GM23338 (cell line): Measurements from ENCODE around the gene NOP56. TPM values are rescaled to one million over a fixed set of nuclear protein-coding genes. Genes with fewer than 3 reads are reported as not detected.

Experiments
- ATAC-seq: fragments of 200-7000 bp; cut with Tn5 transposase; 3 replicates; pipeline ENCODE4 v1.9.1; 2020
- DNase-seq: peaks from one replicate; pipeline ENCODE4 v3.0.0-alpha.2; 2015; ENCODE audit warnings: low spot score
- H2AFZ ChIP-seq: fragments of 200-600 bp; sonication (generic); 2 replicates; pipeline ENCODE4 v1.8.0; 2016; ENCODE audit warnings: antibody characterized with exemption, mild to moderate bottlenecking, moderate library complexity
- H3F3A ChIP-seq: fragments of 200-600 bp; sonication (generic); replicated peaks from 2 replicates; pipeline ENCODE4 v1.8.0; 2017; ENCODE audit warnings: antibody characterized with exemption, mixed run types, low read depth
- H3K27ac ChIP-seq: fragments of 200-600 bp; sonication (generic); 2 replicates; pipeline ENCODE4 v1.6.1; 2016; ENCODE audit warnings: low read depth
- H3K27me3 ChIP-seq: fragments of 200-600 bp; sonication (generic); 2 replicates; pipeline ENCODE4 v1.8.0; 2016; ENCODE audit warnings: mild to moderate bottlenecking, mixed run types, moderate library complexity; ENCODE audit not compliant: insufficient read depth
- H3K36me3 ChIP-seq: fragments of 200-600 bp; sonication (generic); 2 replicates; pipeline ENCODE4 v1.8.0; 2016; ENCODE audit warnings: mild to moderate bottlenecking; ENCODE audit not compliant: insufficient read depth
- H3K4me1 ChIP-seq: fragments of 200-600 bp; sonication (generic); 2 replicates; pipeline ENCODE4 v1.8.0; 2016; ENCODE audit warnings: mild to moderate bottlenecking, moderate library complexity; ENCODE audit not compliant: insufficient read depth
- H3K4me2 ChIP-seq: fragments of 200-600 bp; sonication (generic); 2 replicates; pipeline ENCODE4 v1.7.1; 2017; ENCODE audit warnings: mixed run types
- H3K4me3 ChIP-seq: fragments of 200-600 bp; sonication (generic); 2 replicates; pipeline ENCODE4 v1.6.1; 2016; ENCODE audit warnings: mixed run types
- H3K79me2 ChIP-seq: fragments of 200-600 bp; sonication (generic); replicated peaks from 2 replicates; pipeline ENCODE4 v1.8.0; 2017; ENCODE audit warnings: mild to moderate bottlenecking; ENCODE audit not compliant: insufficient read depth
- H3K9me2 ChIP-seq: fragments of 200-600 bp; sonication (generic); 2 replicates; pipeline ENCODE4 v1.8.0; 2017; ENCODE audit not compliant: insufficient read depth
- H4K20me1 ChIP-seq: fragments of 200-600 bp; sonication (generic); replicated peaks from 2 replicates; pipeline ENCODE4 v1.8.0; 2017; ENCODE audit warnings: mild to moderate bottlenecking; ENCODE audit not compliant: insufficient read depth
- H3K27ac Mint-ChIP-seq: 2 replicates; pipeline ENCODE4 v1.8.0; 2020; ENCODE audit warnings: inconsistent platforms, mild to moderate bottlenecking, moderate library complexity, mixed read lengths
- H3K27me3 Mint-ChIP-seq: 3 replicates; pipeline ENCODE4 v1.8.0; 2022; ENCODE audit warnings: low read depth, mild to moderate bottlenecking, moderate library complexity, mixed read lengths, inconsistent platforms; ENCODE audit not compliant: insufficient read depth, poor library complexity
- H3K36me3 Mint-ChIP-seq: 3 replicates; pipeline ENCODE4 v1.8.0; 2021; ENCODE audit warnings: low read depth, mild to moderate bottlenecking, inconsistent platforms, moderate library complexity, mixed read lengths
- H3K4me1 Mint-ChIP-seq: 3 replicates; pipeline ENCODE4 v1.8.0; 2020; ENCODE audit warnings: mild to moderate bottlenecking, inconsistent platforms, mixed read lengths
- H3K4me3 Mint-ChIP-seq: 3 replicates; pipeline ENCODE4 v1.8.0; 2021; ENCODE audit warnings: moderate library complexity, mild to moderate bottlenecking, inconsistent platforms, mixed read lengths
- H3K9me3 Mint-ChIP-seq: 3 replicates; pipeline ENCODE4 v1.8.0; 2020; ENCODE audit warnings: moderate library complexity, mild to moderate bottlenecking, inconsistent platforms, mixed read lengths
- CREB1 ChIP-seq: fragments of 250-450 bp; sonication (Bioruptor Pico); IDR thresholded peaks from 2 replicates; pipeline ENCODE4 v1.5.0; 2020; ENCODE audit warnings: low read depth, mild to moderate bottlenecking, moderate library complexity
- EZH2phosphoT487 ChIP-seq: fragments of 200-600 bp; sonication (generic); IDR thresholded peaks from one replicate; pipeline ENCODE4 v1.8.1; 2018; ENCODE audit warnings: antibody characterized with exemption; ENCODE audit not compliant: unreplicated experiment
- JUNB ChIP-seq: IDR thresholded peaks from one replicate; pipeline ENCODE4 v1.6.1; 2016; ENCODE audit warnings: antibody characterized with exemption; ENCODE audit not compliant: unreplicated experiment
- NANOG ChIP-seq: IDR thresholded peaks from 2 replicates; pipeline ENCODE4 v1.6.1; 2016; ENCODE audit warnings: antibody characterized with exemption, borderline replicate concordance
- POLR2AphosphoS5 ChIP-seq: IDR thresholded peaks from 2 replicates; pipeline ENCODE4 v1.6.1; 2016; ENCODE audit warnings: antibody characterized with exemption, low read depth
- STAT1 ChIP-seq: IDR thresholded peaks from one replicate; pipeline ENCODE4 v1.6.1; 2016; ENCODE audit warnings: antibody characterized with exemption; ENCODE audit not compliant: unreplicated experiment
- ZNF114 ChIP-seq: fragments of 250-450 bp; sonication (Bioruptor Pico); IDR thresholded peaks from 2 replicates; pipeline ENCODE4 v1.5.0; 2020; ENCODE audit warnings: mild to moderate bottlenecking, moderate library complexity
- ZNF331 ChIP-seq: fragments of 250-450 bp; sonication (Bioruptor Pico); IDR thresholded peaks from 2 replicates; pipeline ENCODE4 v1.5.0; 2020; ENCODE audit warnings: low read depth, mild to moderate bottlenecking, moderate library complexity
- polyA plus RNA-seq: library from polyadenylated mRNA; unstranded; fragments of >200 nt; fragmentation: Nextera tagmentation; extraction: Ambion mirVana; gene quantifications from 2 replicates; pipeline ENCODE4 v1.2.1, GENCODE V29; 2016
- total RNA-seq: library from RNA; depleted of rRNA; stranded (reverse); fragments of >200 nt; shearing (Covaris generic); gene quantifications from 2 replicates; pipeline ENCODE4 v1.2.3, GENCODE V29; 2014
- TF ChIP-seq, protein P1 (sequence below): IDR thresholded peaks from one replicate; pipeline ENCODE4 v1.6.1; 2018; ENCODE audit warnings: antibody characterized with exemption; ENCODE audit not compliant: unreplicated experiment
- TF ChIP-seq, protein P2 (sequence below): IDR thresholded peaks from 2 replicates; pipeline ENCODE4 v1.6.1; 2016; ENCODE audit warnings: antibody characterized with exemption

The NOP56 gene
- total and polyA plus RNA-seq, 2 experiments from 2014 or later: 447 to 576 TPM

DNA sequence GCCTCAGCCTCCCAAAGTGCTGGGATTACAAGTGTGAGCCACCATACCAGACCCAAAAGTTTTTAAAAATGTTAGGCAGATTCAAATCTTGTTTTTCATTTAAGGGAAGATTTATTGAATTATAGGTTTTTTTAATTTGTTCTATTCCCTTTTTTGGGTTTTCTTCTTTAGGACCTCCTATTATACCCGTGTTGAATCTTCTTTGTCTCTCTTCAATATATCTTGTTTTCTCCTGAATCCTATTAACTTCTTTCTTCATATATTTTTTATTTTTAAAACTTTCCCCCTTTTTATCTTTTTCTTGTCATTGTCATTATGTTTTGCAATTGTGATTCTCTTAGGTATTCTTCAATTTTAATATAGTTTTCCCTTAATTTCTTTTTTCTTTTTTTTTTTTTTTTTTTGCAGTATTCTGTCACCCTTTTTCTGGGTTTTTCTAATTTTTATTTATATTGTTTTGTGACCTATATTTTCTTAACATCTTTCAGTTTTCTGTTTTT is 45.9 kb upstream of the NOP56 start (continued):
- no peak for TF ChIP-seq POLR2AphosphoS5
- TF ChIP-seq ZNF114 (CRISPR knock-in tag): no peak
- TF ChIP-seq STAT1: no peak
- no peak for TF ChIP-seq EZH2phosphoT487
- no peak for TF ChIP-seq ZNF331 (CRISPR knock-in tag)
- TF ChIP-seq NANOG: no peak
- TF ChIP-seq, protein P1, sequence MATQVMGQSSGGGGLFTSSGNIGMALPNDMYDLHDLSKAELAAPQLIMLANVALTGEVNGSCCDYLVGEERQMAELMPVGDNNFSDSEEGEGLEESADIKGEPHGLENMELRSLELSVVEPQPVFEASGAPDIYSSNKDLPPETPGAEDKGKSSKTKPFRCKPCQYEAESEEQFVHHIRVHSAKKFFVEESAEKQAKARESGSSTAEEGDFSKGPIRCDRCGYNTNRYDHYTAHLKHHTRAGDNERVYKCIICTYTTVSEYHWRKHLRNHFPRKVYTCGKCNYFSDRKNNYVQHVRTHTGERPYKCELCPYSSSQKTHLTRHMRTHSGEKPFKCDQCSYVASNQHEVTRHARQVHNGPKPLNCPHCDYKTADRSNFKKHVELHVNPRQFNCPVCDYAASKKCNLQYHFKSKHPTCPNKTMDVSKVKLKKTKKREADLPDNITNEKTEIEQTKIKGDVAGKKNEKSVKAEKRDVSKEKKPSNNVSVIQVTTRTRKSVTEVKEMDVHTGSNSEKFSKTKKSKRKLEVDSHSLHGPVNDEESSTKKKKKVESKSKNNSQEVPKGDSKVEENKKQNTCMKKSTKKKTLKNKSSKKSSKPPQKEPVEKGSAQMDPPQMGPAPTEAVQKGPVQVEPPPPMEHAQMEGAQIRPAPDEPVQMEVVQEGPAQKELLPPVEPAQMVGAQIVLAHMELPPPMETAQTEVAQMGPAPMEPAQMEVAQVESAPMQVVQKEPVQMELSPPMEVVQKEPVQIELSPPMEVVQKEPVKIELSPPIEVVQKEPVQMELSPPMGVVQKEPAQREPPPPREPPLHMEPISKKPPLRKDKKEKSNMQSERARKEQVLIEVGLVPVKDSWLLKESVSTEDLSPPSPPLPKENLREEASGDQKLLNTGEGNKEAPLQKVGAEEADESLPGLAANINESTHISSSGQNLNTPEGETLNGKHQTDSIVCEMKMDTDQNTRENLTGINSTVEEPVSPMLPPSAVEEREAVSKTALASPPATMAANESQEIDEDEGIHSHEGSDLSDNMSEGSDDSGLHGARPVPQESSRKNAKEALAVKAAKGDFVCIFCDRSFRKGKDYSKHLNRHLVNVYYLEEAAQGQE: no peak
- no peak for TF ChIP-seq JUNB

DNA sequence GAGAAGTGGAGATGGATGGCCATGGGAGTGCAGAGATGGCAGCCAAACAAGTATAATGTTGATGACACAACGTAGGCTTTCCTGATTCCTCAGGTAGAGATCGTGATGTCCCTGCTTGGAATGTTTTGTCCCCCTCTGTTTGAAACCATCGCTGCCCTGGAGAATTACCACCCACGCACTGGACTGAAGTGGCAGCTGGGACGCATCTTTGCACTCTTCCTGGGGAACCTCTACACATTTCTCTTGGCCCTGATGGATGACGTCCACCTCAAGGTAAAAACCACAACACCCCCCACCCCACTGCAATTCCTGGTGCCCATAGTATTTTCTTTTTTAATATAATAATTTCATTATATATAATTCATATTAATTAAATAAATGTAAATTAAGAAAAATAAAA is 42.1 kb upstream of the NOP56 start:
- H3K27me3 ChIP-seq: no peaks in the 10 kb centered on the region
- no peak for TF ChIP-seq EZH2phosphoT487
- TF ChIP-seq NANOG: no peak
- TF ChIP-seq CREB1 (CRISPR knock-in tag): no peak
- TF ChIP-seq, protein P2, sequence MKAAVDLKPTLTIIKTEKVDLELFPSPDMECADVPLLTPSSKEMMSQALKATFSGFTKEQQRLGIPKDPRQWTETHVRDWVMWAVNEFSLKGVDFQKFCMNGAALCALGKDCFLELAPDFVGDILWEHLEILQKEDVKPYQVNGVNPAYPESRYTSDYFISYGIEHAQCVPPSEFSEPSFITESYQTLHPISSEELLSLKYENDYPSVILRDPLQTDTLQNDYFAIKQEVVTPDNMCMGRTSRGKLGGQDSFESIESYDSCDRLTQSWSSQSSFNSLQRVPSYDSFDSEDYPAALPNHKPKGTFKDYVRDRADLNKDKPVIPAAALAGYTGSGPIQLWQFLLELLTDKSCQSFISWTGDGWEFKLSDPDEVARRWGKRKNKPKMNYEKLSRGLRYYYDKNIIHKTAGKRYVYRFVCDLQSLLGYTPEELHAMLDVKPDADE: no peak
- TF ChIP-seq JUNB: no peak
- no peaks in the 10 kb centered on the region for H3K36me3 ChIP-seq
- H3K27me3 Mint-ChIP-seq: peaks cover 4% of the 10 kb centered on the region
- DNase-seq (no peak), ATAC-seq (no peak)
- no peak overlapping the region for H3K27ac ChIP-seq
- peaks cover 24% of the 10 kb centered on the region for H3K9me3 Mint-ChIP-seq
- H2AFZ ChIP-seq: no peak overlapping the region
- no peak overlapping the region for H3K4me2 ChIP-seq
- 0 out of 2 replicates have a peak, but pooled peaks cover 6% of the 10 kb centered on the region for H3K9me2 ChIP-seq
- no peaks in the 10 kb centered on the region for H3K4me1 Mint-ChIP-seq
- H4K20me1 ChIP-seq: no peaks in the 10 kb centered on the region
- H3F3A ChIP-seq: no peaks in the 10 kb centered on the region
- H3K36me3 Mint-ChIP-seq: peaks cover 5% of the 10 kb centered on the region; the same call in 2 of the 3 replicates
- H3K27ac Mint-ChIP-seq: no peak overlapping the region
- H3K4me3 ChIP-seq: no peak overlapping the region
- H3K79me2 ChIP-seq: no peaks in the 10 kb centered on the region
- no peak overlapping the region for H3K4me3 Mint-ChIP-seq
- no peaks in the 10 kb centered on the region for H3K4me1 ChIP-seq
